Measurements from ENCODE around the gene GCNT3.

GCNT3 gene

GRCh38 chr15:59659366-59659765, 47.8 kb downstream of the GCNT3 start:
- Mint-ChIP-seq H3K36me3 (ENCODE audit: low read depth) (peaks cover 19% of the 10 kb centered on the region), H3K27ac (no peak overlapping the region), H3K27me3 (ENCODE audit: low read depth) (no peaks in the 10 kb centered on the region), H3K4me1 (peaks cover 6% of the 10 kb centered on the region), H3K9me3 (no peaks in the 10 kb centered on the region), H3K4me3 (peak overlapping the region; percentile 2 to 53 (median 12))
- TF ChIP-seq CTCF (IDR thresholded peaks at IDR 0.05; ENCODE audit: unreplicated experiment in 3 of 3): no peak

- no peak for TF ChIP-seq CTCF (IDR thresholded peaks at IDR 0.05; ENCODE audit: unreplicated experiment in 3 of 3)
- no peak overlapping the region for H3K4me3 Mint-ChIP-seq
- no peaks in the 10 kb centered on the region for H3K9me3 Mint-ChIP-seq
- H3K4me1 Mint-ChIP-seq: peaks cover 6% of the 10 kb centered on the region
- H3K27me3 Mint-ChIP-seq (ENCODE audit: low read depth): no peaks in the 10 kb centered on the region
- peak overlapping the region in 1 of 3 experiments; percentile 72 for H3K27ac Mint-ChIP-seq
- peaks cover 25% of the 10 kb centered on the region for H3K36me3 Mint-ChIP-seq (ENCODE audit: low read depth)
Measured at GRCh38 chr15:59662260-59662659, 50.7 kb downstream of the GCNT3 start.

- no peak overlapping the region for H3K27ac Mint-ChIP-seq
- TF ChIP-seq CTCF (IDR thresholded peaks at IDR 0.05; ENCODE audit: unreplicated experiment in 3 of 3): no peak
- H3K9me3 Mint-ChIP-seq: no peaks in the 10 kb centered on the region
- no peaks in the 10 kb centered on the region for H3K4me1 Mint-ChIP-seq
- peaks cover 50% of the 10 kb centered on the region for H3K36me3 Mint-ChIP-seq (ENCODE audit: low read depth)
- H3K4me3 Mint-ChIP-seq: no peak overlapping the region
- no peaks in the 10 kb centered on the region for H3K27me3 Mint-ChIP-seq (ENCODE audit: low read depth)
Measured at GRCh38 chr15:59668556-59668955, 57.0 kb downstream of the GCNT3 start.
